ENCODE results near the gene LRRC71.

LRRC71 gene

GRCh38 chr1:156951371-156951770, 30.9 kb downstream of the LRRC71 start:
- DNase-seq, result no peak

DNA sequence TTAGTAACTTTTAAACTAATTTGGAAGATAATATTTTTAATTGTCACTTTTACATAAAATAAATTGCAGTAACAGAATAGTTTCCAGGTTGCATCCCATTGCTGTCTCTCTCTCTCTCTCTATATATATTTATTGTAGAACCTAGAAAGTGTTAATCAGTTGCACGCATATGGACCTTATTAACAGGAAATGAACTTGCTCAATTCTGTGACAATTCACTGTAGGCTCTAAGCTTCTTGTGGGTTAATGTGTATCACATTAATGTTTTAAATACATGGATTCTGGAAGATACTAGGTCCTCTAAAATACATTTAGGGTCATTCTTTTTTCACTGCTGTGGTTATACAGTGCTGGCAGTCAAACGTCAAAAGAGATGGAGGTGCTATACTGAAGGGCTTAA, 33.1 kb downstream of the LRRC71 start:
- DNase-seq, result no peak

DNA sequence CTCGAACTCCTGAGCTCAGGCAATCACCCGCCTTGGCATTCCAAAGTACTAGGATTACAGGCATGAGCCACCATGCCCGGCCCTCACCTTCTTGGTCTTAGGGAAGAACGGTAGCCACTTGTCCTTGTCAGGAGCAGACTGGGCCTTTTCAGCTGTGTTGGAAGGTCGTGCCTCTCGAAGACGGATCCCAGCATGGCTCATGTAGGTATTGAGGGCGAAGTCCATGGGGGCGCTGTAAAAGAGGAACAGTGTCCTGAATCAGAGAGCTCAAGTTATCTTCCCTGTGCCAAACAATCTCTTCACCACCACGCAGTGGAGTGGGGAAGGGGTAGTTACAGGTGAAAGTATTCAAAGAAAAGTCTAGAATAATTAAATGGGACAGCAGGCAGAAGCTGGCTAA, 35.9 kb downstream of the LRRC71 start:
- no peak for DNase-seq

- DNase-seq, result no peak
Measured at GRCh38 chr1:156957634-156958033, 37.2 kb downstream of the LRRC71 start.

- no peak for DNase-seq
Measured at GRCh38 chr1:156958247-156958714, 37.8 kb downstream of the LRRC71 start.

- no peak for DNase-seq
Measured at GRCh38 chr1:156959414-156959813, 39.0 kb downstream of the LRRC71 start.

DNA sequence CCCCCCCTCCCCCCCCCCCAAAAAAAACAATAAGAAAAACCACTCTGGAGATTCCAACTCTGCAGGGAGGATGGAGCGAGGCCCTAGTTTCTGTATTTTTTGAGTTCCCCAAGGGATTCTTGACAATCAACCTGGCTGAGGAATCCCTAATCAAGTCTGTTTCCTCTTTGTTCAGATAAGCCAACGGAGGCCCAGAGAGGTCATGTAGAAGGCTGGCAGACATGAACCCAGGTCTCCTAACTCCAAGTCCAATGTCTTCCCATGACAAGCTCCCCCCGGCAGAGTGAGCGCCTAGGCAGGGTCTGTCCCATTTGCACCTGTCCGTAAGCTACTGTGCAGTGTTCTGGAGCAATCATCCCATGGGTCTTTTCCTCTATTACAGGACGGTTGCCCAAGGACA, 39.5 kb downstream of the LRRC71 start:
- no peak for DNase-seq

- DNase-seq, result no peak
Measured at GRCh38 chr1:156961709-156962108, 41.3 kb downstream of the LRRC71 start.

- peak; percentile 38 for DNase-seq
Measured at GRCh38 chr1:156963621-156964020, 43.2 kb downstream of the LRRC71 start.

- no peak for DNase-seq
Measured at GRCh38 chr1:156964441-156964840, 44.0 kb downstream of the LRRC71 start.

DNA sequence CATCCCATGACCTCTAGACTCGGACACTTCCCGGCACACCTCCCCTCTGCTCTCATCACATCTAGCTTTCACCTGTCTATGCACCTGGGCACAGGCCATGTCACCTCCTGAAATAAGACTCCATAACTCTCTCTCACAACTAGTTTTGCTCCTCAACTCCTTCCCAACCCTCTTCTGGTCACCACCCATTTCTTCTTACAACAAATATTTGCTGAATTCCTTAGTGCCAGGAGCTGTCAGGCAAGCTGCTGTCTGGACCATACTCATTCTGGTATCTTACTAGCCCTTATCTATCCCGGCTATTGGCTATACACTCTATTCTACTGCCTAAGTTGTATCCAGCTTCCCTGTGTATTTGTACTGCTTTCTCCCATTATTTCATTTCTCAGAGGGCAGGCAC, 49.1 kb downstream of the LRRC71 start:
- no peak for DNase-seq

DNA sequence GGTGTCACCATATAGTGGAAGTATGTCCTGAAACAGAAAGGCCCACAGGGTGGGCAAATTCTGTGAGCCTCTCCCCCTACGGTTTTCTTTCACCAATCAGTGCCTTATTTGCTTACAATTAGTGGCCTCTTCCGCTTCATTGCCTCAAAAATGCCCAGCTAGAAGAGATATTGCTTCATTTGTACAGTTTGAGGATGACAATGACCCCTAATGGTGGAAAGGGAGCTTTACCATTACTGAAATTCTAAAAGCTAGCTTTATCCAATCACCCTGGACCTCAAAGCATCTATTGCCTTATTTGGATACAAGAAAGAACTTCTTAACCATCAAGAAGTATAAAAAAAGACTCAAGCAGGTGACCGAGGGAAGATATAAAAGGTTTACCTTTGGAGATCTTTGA, 49.6 kb downstream of the LRRC71 start:
- DNase-seq, result no peak

- no peak for DNase-seq
Measured at GRCh38 chr1:156973417-156973816, 53.0 kb downstream of the LRRC71 start.

DNA sequence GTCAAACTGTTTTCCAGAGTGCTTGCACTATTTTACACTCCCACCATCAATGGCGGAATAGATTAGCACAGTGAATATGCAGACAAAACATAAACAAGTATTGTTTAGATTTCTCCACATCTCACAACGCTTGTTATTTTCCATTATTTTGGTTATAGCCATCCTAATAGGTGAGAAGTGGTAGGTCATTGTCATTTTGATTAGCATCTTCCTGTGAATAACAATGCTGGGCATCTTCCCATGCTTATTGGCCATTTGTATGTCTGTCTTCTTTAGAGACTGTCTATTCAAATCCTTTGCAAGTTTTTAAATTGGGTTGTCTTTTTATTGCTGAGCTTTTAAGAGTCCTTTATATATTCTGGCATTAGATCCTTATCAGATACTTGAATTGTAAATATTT, 54.7 kb downstream of the LRRC71 start:
- DNase-seq, result no peak

- no peak for DNase-seq
Measured at GRCh38 chr1:156980551-156980950, 60.1 kb downstream of the LRRC71 start.
